Measurements from ENCODE around the gene SYNGR4.

DNA sequence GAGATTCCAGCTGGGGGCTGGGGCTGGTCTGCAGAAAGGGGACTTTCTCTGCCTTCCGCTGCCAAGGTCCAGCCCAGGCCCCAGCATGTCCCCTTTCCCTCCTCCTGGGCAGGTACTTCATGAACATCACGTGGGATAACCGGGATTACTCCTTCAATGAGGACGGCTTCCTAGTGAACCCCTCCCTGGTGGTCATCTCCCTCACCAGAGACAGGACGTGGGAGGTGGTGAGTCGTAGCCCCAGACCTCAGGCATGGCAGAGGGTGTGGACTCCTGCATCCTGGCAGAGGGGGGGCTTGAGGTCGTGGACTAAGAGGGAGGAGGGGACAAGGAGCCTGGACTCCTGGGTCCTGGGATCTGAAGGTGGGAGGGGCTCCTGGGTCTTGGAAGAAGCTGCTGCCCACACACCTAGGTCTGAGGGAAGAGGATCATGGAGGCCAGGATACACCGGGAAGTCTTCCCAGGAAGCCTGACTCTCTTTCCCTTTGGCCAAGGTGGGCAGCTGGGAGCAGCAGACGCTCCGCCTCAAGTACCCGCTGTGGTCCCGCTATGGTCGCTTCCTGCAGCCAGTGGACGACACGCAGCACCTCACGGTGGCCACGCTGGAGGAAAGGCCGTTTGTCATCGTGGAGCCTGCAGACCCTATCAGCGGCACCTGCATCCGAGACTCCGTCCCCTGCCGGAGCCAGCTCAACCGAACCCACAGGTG is 49.9 kb downstream of the SYNGR4 start:
- TF ChIP-seq, protein P1, sequence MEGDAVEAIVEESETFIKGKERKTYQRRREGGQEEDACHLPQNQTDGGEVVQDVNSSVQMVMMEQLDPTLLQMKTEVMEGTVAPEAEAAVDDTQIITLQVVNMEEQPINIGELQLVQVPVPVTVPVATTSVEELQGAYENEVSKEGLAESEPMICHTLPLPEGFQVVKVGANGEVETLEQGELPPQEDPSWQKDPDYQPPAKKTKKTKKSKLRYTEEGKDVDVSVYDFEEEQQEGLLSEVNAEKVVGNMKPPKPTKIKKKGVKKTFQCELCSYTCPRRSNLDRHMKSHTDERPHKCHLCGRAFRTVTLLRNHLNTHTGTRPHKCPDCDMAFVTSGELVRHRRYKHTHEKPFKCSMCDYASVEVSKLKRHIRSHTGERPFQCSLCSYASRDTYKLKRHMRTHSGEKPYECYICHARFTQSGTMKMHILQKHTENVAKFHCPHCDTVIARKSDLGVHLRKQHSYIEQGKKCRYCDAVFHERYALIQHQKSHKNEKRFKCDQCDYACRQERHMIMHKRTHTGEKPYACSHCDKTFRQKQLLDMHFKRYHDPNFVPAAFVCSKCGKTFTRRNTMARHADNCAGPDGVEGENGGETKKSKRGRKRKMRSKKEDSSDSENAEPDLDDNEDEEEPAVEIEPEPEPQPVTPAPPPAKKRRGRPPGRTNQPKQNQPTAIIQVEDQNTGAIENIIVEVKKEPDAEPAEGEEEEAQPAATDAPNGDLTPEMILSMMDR (IDR thresholded peaks at IDR 0.05 in 4 of 5, conservative IDR thresholded peaks at IDR 0.05 in 1 of 5): no peak
- no peak for TF ChIP-seq POLR2A (IDR thresholded peaks at IDR 0.05)
